Measurements from ENCODE around the gene THBS4. TPM values are rescaled to one million over a fixed set of nuclear protein-coding genes. Genes with fewer than 3 reads are reported as not detected.

THBS4 gene
- total RNA-seq, 1 donor from 2014 or later = 6.1 TPM

- H3K4me1 Mint-ChIP-seq (ENCODE audit: low read depth) = peaks cover 8% of the 10 kb centered on the region
- no peak for DNase-seq (ENCODE audit: low spot score, unreplicated experiment)
- no peaks in the 10 kb centered on the region for H3K36me3 Mint-ChIP-seq (ENCODE audit: insufficient read depth)
- no peak overlapping the region for H3K4me3 Mint-ChIP-seq (ENCODE audit: low read depth)
- H3K9me3 Mint-ChIP-seq (ENCODE audit: low read depth) = no peaks in the 10 kb centered on the region
- peaks cover 30% of the 10 kb centered on the region for H3K27me3 Mint-ChIP-seq
- TF ChIP-seq CTCF (IDR thresholded peaks at IDR 0.05; ENCODE audit: unreplicated experiment) = no peak
- H3K27ac Mint-ChIP-seq = no peak overlapping the region
These were observed 10.1 kb upstream of the THBS4 start for GRCh38 chr5:80025069-80025468.

- no peak for TF ChIP-seq CTCF (IDR thresholded peaks at IDR 0.05; ENCODE audit: unreplicated experiment)
- peaks cover 8% of the 10 kb centered on the region for H3K4me1 Mint-ChIP-seq (ENCODE audit: low read depth)
- H3K27me3 Mint-ChIP-seq = peaks cover 34% of the 10 kb centered on the region
- no peak overlapping the region for H3K27ac Mint-ChIP-seq
- H3K9me3 Mint-ChIP-seq (ENCODE audit: low read depth) = no peaks in the 10 kb centered on the region
- no peak overlapping the region for H3K4me3 Mint-ChIP-seq (ENCODE audit: low read depth)
- no peak for DNase-seq (ENCODE audit: low spot score, unreplicated experiment)
- no peaks in the 10 kb centered on the region for H3K36me3 Mint-ChIP-seq (ENCODE audit: insufficient read depth)
These were observed 8.3 kb upstream of the THBS4 start for GRCh38 chr5:80026841-80027240.

- Mint-ChIP-seq H3K4me3 (ENCODE audit: low read depth) (no peak overlapping the region), H3K27me3 (peaks cover 44% of the 10 kb centered on the region), H3K27ac (no peak overlapping the region), H3K9me3 (ENCODE audit: low read depth) (no peaks in the 10 kb centered on the region), H3K36me3 (ENCODE audit: insufficient read depth) (no peaks in the 10 kb centered on the region), H3K4me1 (ENCODE audit: low read depth) (peaks cover 10% of the 10 kb centered on the region)
- DNase-seq (ENCODE audit: low spot score, unreplicated experiment) = no peak
- TF ChIP-seq CTCF (IDR thresholded peaks at IDR 0.05; ENCODE audit: unreplicated experiment) = no peak
These were observed 4.0 kb upstream of the THBS4 start for GRCh38 chr5:80031109-80031508.

GRCh38 chr5:80033513-80033912 is 1.6 kb upstream of the THBS4 start:
- no peak overlapping the region for H3K4me3 Mint-ChIP-seq (ENCODE audit: low read depth)

GRCh38 chr5:80034559-80034958 is 589 bp upstream of the THBS4 start:
- Mint-ChIP-seq H3K4me3 (ENCODE audit: low read depth) (peak overlapping the region; percentile 71), H3K27ac (no peak overlapping the region), H3K9me3 (ENCODE audit: low read depth) (no peaks in the 10 kb centered on the region), H3K4me1 (ENCODE audit: low read depth) (peaks cover 2% of the 10 kb centered on the region), H3K27me3 (peaks cover 58% of the 10 kb centered on the region), H3K36me3 (ENCODE audit: insufficient read depth) (no peaks in the 10 kb centered on the region)
- DNase-seq (ENCODE audit: low spot score, unreplicated experiment) = no peak
- no peak for TF ChIP-seq CTCF (IDR thresholded peaks at IDR 0.05; ENCODE audit: unreplicated experiment)

More at GRCh38 chr5:80033513-80033912, 1.6 kb upstream of the THBS4 start:
- no peaks in the 10 kb centered on the region for H3K9me3 Mint-ChIP-seq (ENCODE audit: low read depth)
- H3K4me1 Mint-ChIP-seq (ENCODE audit: low read depth) = peaks cover 3% of the 10 kb centered on the region
- no peak for DNase-seq (ENCODE audit: low spot score, unreplicated experiment)
- H3K27me3 Mint-ChIP-seq = peaks cover 58% of the 10 kb centered on the region
- no peak for TF ChIP-seq CTCF (IDR thresholded peaks at IDR 0.05; ENCODE audit: unreplicated experiment)
- no peak overlapping the region for H3K27ac Mint-ChIP-seq
- H3K36me3 Mint-ChIP-seq (ENCODE audit: insufficient read depth) = no peaks in the 10 kb centered on the region

All from progenitor cell of endocrine pancreas (in vitro differentiated cells).